Amygdala (tissue), 56 donors: ENCODE measurements around the gene PADI3.

Source experiments
- DNase-seq, 56 donors: peaks; one replicate each; lab custom pipeline; 2025; lab: John Stamatoyannopoulos, UW

The PADI3 gene

GRCh38 chr1:17213782-17214148, 35.1 kb upstream of the PADI3 start:
- no peak for DNase-seq

- DNase-seq = no peak
These were observed 33.9 kb upstream of the PADI3 start for GRCh38 chr1:17214876-17215544.

- DNase-seq = no peak
These were observed 33.4 kb upstream of the PADI3 start for GRCh38 chr1:17215545-17215890.

GRCh38 chr1:17216078-17216477, 32.8 kb upstream of the PADI3 start:
- DNase-seq = no peak

- DNase-seq = no peak
These were observed 31.3 kb upstream of the PADI3 start for GRCh38 chr1:17217607-17218006.

- no peak for DNase-seq
These were observed 30.0 kb upstream of the PADI3 start for GRCh38 chr1:17218939-17219338.

- no peak for DNase-seq
These were observed 28.6 kb upstream of the PADI3 start for GRCh38 chr1:17220287-17220686.

- DNase-seq = peak in 1 of 56 donors; percentile 3
These were observed 26.3 kb upstream of the PADI3 start for GRCh38 chr1:17222557-17222956.

GRCh38 chr1:17224434-17224833, 24.5 kb upstream of the PADI3 start:
- DNase-seq = no peak

- DNase-seq = no peak
These were observed 23.8 kb upstream of the PADI3 start for GRCh38 chr1:17225140-17225539.

- no peak for DNase-seq
These were observed 21.5 kb upstream of the PADI3 start for GRCh38 chr1:17227358-17227915.

GRCh38 chr1:17228619-17229018, 20.3 kb upstream of the PADI3 start:
- DNase-seq = no peak

- DNase-seq = no peak
These were observed 19.5 kb upstream of the PADI3 start for GRCh38 chr1:17229379-17229778.

GRCh38 chr1:17230106-17230505, 18.8 kb upstream of the PADI3 start:
- DNase-seq = no peak

- no peak for DNase-seq
These were observed 18.1 kb upstream of the PADI3 start for GRCh38 chr1:17230671-17231310.

GRCh38 chr1:17232759-17233661, 15.9 kb upstream of the PADI3 start:
- no peak for DNase-seq

GRCh38 chr1:17233675-17234320, 15.1 kb upstream of the PADI3 start:
- peak in 34 of 56 donors; percentile 5 to 66 (median 25) for DNase-seq

GRCh38 chr1:17234405-17234804, 14.5 kb upstream of the PADI3 start:
- DNase-seq = no peak

- no peak for DNase-seq
These were observed 13.6 kb upstream of the PADI3 start for GRCh38 chr1:17235135-17235885.
